ENCODE measurements around the gene RPS6KA2.

Gene RPS6KA2

GRCh38 chr6:166616261-166617238, 10.5 kb downstream of the RPS6KA2 start:
- DNase-seq (ENCODE audit: extremely low read depth in 1 of 2, low read depth in 1 of 2), result no peak

GRCh38 chr6:166615059-166615770, 11.8 kb downstream of the RPS6KA2 start:
- DNase-seq (ENCODE audit: extremely low read depth in 1 of 2, low read depth in 1 of 2), result no peak

GRCh38 chr6:166614589-166614988, 12.5 kb downstream of the RPS6KA2 start:
- DNase-seq (ENCODE audit: extremely low read depth in 1 of 2, low read depth in 1 of 2), result no peak

GRCh38 chr6:166614171-166614583, 12.9 kb downstream of the RPS6KA2 start:
- no peak for DNase-seq (ENCODE audit: extremely low read depth in 1 of 2, low read depth in 1 of 2)

GRCh38 chr6:166613027-166613426, 14.0 kb downstream of the RPS6KA2 start:
- no peak for DNase-seq (ENCODE audit: extremely low read depth in 1 of 2, low read depth in 1 of 2)

- DNase-seq (ENCODE audit: extremely low read depth in 1 of 2, low read depth in 1 of 2), result no peak
Observed at GRCh38 chr6:166612471-166612881, 14.6 kb downstream of the RPS6KA2 start.

GRCh38 chr6:166611631-166612030, 15.4 kb downstream of the RPS6KA2 start:
- no peak for DNase-seq (ENCODE audit: extremely low read depth in 1 of 2, low read depth in 1 of 2)

GRCh38 chr6:166610069-166610468, 17.0 kb downstream of the RPS6KA2 start:
- DNase-seq (ENCODE audit: extremely low read depth in 1 of 2, low read depth in 1 of 2), result no peak

GRCh38 chr6:166608774-166609173, 18.3 kb downstream of the RPS6KA2 start:
- no peak for DNase-seq (ENCODE audit: extremely low read depth in 1 of 2, low read depth in 1 of 2)

GRCh38 chr6:166605752-166606151, 21.3 kb downstream of the RPS6KA2 start:
- DNase-seq (ENCODE audit: extremely low read depth in 1 of 2, low read depth in 1 of 2), result no peak

- DNase-seq (ENCODE audit: extremely low read depth in 1 of 2, low read depth in 1 of 2), result no peak
Observed at GRCh38 chr6:166604911-166605310, 22.1 kb downstream of the RPS6KA2 start.

- no peak for DNase-seq (ENCODE audit: extremely low read depth in 1 of 2, low read depth in 1 of 2)
Observed at GRCh38 chr6:166604328-166604727, 22.7 kb downstream of the RPS6KA2 start.

- no peak for DNase-seq (ENCODE audit: extremely low read depth in 1 of 2, low read depth in 1 of 2)
Observed at GRCh38 chr6:166603043-166603690, 23.9 kb downstream of the RPS6KA2 start.

GRCh38 chr6:166601956-166602355, 25.1 kb downstream of the RPS6KA2 start:
- DNase-seq (ENCODE audit: extremely low read depth in 1 of 2, low read depth in 1 of 2), result no peak

- no peak for DNase-seq (ENCODE audit: extremely low read depth in 1 of 2, low read depth in 1 of 2)
Observed at GRCh38 chr6:166600931-166601330, 26.1 kb downstream of the RPS6KA2 start.

- DNase-seq (ENCODE audit: extremely low read depth in 1 of 2, low read depth in 1 of 2), result no peak
Observed at GRCh38 chr6:166599205-166599604, 27.8 kb downstream of the RPS6KA2 start.

- no peak for DNase-seq (ENCODE audit: extremely low read depth in 1 of 2, low read depth in 1 of 2)
Observed at GRCh38 chr6:166598441-166599138, 28.5 kb downstream of the RPS6KA2 start.

GRCh38 chr6:166597711-166598440, 29.2 kb downstream of the RPS6KA2 start:
- DNase-seq (ENCODE audit: extremely low read depth in 1 of 2, low read depth in 1 of 2), result no peak

- no peak for DNase-seq (ENCODE audit: extremely low read depth in 1 of 2, low read depth in 1 of 2)
Observed at GRCh38 chr6:166596776-166597507, 30.1 kb downstream of the RPS6KA2 start.

Measured in activated CD8-positive, alpha-beta memory T cell treated with anti-CD3 and anti-CD28 coated beads for 1 hour (primary cell).